NCI-H1048 (cell line): Measurements from ENCODE around the gene DACT2.

Source experiments
- DNase-seq: peaks from one replicate; lab custom pipeline; 2025; lab: John Stamatoyannopoulos, UW

DACT2 gene

DNA sequence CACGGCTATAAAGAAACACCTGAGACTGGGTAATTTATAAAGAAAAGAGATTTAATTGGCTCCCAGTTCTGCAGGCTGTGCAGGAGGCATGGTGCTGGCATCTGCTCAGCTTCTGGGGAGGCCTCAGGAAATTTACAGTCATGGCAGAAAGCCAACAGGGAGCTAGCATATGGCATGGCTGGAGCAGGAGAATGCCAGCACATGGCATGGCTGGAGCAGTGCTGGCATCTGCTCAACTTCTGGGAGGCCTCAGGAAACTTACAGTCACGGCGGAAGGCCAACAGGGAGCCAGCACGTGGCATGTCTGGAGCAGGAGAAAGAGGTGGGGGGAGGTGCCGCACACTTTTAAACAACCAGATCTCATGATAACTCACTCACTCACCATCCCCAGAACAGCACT lies 32.5 kb upstream of the DACT2 start:
- no peak for DNase-seq

DNA sequence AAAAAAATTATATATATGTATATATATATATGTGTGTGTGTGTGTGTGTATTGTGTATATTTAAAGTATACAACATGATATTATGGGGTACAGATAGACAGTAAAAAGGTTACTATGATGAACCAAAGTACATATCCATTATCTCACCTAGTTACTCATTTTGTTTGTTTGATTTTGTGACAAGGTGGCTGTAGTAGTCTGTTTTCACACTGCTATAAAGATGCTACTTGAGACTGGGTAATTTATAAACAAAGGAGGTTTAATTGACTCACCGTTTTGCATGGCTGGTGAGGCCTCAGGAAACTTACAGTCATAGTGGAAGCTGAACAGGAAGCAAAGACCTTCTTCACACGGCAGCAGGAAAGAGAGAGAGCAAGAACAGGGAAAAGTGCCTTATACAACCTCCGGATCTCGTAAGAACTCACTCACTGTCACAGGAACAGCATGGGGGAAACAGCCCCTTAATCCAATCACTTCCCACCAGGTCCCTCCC lies 30.2 kb upstream of the DACT2 start:
- DNase-seq: no peak

DNA sequence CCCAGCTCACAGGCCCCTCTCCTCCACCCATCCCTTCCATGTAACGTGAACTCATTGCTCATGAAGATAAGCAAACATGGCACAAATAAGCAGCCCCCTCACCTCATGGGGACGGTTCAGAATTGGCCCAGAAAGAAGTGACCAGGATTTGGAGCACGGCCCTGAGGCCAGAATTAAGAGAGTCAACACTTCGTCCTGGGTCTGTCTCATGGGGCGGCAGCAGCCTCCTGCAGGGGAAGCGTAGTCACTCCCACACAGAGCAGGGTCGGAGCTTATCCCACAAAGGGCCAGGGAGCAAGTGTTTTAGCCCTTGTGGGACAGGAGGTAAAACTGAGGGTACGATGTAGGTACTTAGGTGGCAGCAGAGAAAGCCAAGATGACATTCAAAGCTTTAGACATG lies 28.6 kb upstream of the DACT2 start:
- DNase-seq: no peak

DNA sequence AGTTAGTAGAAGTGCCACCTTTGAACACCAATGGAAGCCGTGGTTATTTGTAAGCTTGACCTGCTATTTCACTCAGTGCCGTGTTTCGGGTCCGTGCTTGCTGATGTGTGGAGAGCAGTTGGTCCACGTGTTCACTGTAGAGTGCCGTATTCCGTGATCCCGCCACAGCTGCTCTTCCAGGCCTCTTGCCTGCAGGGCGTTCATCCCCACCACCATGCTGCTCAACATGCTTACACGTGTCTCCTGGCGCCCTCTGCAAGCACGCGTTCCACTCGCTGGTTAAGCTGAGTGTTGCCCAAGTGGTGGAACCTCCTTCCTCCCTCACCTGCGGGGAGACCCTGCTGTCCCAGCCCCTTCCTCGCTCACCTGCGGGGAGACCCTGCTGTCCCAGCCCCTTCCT lies 28.0 kb upstream of the DACT2 start:
- DNase-seq: no peak

DNA sequence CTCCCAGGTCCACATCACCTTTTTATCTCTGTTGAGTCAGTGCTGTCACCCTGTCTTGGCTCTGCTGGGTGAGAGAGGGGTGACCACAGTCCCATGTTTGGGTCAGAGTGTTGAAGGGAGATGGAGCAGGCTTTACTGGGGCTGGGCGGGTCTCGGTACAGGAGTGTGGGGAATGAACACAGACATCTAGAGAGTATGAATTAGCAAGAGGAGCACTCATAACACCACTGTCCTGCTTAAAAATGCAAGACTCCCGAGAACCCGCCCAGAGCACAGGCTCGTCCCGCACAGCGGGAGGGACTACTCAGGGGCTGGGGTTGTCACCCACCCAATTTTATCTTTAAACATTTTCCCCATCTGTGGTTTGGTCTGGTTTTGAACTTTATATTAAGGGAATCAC lies 27.5 kb upstream of the DACT2 start:
- no peak for DNase-seq

DNA sequence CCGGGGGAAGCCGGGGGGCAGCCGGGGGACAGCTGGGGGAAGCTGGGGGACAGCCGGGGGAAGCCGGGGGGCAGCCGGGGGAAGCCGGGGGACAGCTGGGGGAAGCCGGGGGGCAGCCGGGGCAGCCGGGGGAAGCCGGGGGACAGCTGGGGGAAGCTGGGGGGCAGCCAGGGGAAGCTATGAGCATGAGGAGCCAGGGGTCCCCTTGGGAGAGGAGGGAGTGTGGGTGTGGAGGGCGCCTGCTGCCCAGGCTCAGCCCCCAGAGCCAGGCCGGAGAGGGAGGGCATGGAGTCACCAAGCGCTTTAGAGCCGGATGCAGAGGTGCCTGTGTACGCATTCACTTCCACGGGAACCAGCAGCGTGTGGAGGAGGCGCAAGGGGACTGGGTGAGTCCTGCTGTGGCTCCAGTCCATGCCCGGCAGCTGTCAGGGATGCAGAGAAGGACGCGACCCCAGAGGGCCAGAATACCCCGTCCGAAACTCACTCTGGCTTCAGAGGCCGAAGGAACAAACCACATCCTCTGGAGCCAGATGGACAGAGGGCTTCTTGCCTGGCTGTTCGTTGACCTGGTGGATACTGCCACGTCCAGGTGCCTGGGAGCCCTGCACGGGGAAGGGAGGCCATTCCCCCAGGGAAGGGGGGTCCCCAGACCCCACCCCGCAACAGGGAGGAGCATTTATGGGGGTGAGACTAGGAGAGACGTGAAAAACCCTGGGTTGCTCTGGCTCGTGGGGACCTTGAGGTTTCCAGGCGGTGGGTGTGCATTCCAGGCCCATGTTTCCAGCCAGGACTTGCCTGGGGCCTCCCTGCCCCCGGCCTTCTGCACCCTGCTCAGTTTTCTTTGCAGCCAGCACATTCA lies 26.5 kb upstream of the DACT2 start:
- no peak for DNase-seq

DNA sequence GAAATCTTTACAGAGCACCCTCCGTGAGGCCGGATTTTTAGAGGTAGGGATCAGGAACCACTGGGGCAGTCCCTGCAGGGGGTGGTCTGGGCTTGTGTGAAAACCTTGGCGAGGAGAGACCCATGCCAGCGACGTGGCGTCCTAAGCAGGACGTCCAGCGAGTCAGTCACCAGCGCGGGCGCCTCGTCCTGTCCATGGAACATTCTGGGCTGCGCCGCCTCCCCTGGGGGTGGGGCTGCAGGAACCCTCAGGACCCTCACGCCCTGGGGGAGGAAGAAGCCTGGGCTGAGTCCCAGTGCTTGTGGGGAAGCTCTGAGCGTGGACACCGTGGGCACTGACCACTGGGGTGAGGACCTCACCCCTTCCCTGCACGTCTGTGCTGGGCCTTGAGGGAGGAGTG lies 25.7 kb upstream of the DACT2 start:
- no peak for DNase-seq

DNA sequence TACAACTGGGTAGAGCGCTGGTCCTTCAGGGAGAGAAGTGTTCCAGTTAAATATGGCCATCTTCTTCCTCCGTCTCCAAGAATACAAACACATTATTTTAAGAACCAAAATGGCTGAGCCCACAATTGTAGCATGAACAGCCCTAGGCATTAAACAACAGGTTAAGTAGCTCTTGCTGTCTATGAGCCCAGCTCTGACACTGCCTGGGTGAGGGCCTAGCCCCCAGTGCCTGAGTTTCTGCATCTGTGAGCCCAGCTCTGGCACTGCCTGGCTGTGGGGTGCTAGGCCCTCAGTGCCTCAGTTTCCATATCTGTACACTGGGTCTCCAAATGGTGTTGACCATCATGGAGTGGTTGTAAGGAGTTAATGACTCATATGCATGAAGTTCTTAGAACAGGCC lies 24.8 kb upstream of the DACT2 start:
- DNase-seq: no peak

DNA sequence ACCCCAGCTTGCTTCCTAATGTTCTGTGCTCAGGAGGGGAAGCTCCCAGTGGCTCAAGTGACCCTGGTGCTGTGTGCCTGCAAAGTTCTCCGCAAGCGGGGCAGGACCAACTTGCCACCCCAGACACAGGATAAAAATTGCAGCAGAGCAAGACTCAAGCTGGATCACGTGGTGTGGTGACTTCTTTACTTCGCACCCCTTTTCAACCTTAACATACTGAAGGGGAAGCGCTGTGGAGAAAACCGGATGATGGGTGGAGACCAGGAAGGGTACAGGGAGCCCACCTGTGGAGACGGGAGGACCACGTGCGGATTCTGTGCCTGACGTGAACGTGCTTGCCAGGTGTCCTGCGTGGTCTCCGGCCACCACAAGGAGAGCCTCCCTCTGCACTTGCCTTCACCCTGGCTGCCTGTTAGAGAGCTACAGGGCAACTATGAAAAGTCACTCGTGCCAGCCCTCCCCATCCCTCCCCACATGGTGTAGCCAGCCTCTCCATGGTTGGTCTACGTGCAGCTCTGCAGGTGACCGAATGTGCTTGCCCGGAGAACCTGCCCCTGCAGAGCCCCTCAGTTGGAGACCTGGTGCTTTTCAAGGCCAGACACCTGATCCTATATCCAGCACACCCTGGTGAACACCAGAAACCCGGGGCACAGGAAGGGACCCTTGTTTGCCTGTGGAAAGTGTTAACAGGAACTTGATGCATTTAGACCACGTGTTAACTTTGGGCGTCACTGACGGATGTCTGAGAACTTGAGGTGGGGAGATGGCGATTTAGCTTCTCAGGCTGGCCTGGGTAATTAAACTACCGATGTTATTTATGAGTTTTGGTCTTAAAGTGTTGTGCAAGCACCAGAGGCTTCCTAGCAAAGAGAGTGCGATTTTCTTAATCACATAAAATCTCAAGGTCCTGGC lies 23.9 kb upstream of the DACT2 start:
- DNase-seq: no peak

DNA sequence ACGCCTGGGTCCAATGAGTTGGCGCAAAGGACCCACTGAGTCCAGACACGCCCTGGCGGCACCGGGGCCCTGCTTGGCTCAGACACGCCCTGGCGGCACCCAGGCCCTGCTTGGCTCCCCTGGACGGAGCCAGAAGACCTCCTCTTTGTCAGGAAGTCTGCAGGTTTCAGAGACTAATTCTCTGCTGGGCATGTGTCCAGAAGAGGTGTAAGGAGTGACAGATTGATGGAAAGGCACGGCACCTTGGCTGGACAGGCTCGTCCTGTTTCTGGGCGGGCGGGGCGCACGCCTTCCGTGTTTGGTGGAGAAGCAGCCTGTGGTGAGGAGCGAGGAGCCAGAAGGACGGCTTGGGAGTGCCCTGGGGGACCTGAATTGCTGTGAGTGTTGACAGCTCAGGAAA lies 23.1 kb upstream of the DACT2 start:
- DNase-seq: no peak

DNA sequence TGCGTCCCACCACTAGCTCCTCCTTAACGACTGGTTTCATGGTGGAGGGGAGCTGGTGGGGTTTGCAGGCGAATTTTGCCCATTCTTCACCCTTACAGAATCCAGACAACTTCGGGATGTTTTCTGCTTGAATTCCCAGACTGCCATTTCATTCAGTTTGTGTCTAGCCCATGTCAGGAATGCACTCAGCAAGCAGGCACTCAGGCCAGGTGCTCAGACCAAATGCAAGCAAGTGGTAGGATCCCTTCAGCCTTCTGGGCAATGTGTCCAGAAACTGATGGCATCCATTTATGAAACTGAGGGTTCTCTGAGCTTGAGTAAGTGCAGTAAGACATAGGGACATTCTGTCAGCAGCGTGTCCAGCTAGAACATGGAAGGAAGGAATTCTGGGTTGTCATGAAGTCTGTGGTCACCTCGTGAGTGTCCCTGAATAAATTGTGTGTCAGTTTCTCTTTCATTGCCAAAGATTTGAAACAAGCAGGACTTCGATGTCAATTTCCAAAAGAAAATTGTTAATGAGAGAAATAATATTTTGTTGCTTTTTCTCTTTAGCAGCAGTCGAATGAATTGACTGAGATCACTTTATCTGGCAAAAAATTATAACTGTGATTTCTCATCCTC lies 21.8 kb upstream of the DACT2 start:
- DNase-seq: no peak

DNA sequence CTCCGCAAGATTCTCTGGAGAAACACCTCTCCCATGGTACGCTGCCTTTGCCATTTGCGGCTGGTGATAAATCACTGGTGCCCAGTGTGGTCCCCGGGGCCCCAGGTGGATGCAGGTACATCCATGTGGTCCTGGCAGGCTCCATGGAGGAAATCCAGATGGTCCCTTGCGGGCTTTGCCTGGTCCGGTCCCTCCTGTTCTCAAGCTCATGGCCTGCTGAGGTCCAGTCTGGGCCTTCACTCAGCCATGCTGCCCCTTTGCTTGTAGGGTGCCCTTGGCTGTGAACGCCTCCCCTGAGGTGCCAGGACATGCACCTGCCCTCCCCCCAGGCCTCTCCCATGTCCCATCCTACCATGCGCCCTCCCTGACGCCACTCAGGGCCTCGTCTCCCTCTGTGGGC lies 21.2 kb upstream of the DACT2 start:
- DNase-seq: no peak

DNA sequence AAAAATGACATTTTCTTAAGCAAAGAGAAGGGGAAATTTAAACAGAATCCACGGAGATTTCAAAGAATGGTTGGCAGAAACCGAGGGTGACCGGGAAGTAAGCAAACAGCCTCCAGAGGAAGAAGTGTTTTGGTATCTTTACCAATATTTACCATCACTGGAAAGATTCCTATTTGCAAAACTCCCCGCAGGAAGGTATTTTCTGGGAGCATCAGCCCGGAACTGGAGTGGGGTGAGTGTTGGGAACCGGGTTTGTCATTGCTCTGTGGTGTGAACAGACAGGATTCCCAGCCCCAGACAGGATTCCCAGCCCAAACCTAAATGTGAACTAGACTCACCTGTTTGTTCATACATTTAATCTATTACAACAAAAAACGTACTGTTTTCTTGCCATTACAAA lies 19.2 kb upstream of the DACT2 start:
- no peak for DNase-seq

DNA sequence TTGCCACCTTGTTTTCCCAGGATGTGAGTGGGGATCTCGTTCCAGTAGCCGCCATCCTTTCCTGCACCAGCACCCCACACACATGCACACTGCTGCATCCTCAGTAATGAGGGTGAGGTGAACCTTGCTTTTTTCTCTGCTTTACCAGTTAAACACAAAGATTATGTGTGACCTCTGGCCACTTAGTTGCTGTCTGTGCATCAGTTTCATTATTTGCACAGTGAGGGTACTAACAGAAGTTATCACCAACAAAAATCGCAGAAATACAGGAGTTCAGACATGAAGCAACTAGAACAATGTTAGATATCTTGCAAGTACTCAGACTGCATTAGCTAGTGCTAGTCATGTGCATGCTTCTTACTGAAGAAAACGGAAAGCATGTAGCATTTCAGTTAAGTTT lies 17.4 kb upstream of the DACT2 start:
- DNase-seq: no peak

DNA sequence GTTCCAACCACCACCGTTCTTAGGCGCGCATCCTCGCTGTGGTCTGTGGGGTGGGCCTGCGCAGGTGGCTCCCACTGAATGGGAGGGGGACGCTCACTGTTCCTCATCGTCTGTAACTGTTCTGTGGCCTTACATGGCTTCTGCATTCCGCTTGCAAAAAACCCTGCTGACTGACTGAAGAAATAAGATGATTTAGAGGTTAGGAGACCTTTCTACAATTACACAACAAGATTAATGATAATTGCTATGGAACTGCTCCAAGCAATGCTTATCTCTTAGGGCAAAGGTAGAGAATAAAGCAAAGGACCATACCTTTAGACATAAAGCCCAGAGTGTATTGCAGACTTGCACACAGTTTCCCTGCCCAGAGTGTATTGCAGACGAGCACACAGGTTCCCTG lies 14.4 kb upstream of the DACT2 start:
- DNase-seq: no peak

DNA sequence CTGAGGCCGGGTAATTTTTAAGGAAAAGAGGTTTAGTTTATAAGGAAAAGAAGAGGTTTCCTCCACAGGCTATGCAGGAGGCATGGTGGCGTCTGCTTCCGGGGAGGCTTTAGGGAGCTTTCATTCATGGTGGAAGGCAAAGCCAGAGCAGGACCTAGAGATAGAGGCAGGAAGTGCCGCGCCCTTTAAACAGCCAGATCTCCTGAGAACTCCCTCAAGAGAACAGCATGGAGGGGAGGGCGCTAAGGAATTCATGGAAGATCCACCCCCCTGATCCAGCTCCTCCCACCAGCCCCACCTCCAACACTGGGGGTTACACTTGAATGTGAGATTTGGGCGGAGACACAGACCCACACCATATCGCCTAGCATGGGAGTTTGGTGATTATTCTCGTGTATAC lies 13.9 kb upstream of the DACT2 start:
- DNase-seq: no peak

DNA sequence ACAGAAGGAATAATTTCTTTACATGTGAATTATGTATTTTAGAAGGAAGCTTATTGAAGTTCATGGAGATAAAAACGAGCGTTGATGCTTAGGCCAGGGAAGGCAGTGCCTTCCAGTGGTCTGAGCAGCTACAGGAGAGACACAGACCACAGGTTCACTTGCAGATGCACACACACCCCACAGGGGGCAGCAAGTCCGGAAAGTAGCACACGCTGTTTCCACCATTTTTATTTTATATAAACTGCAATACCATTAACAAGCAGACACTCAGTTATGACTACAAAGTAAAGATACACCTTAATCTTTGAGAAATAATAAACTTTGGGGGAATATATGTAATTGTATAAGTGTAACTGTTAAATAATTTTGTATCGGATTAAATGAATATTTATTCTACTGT lies 13.5 kb upstream of the DACT2 start:
- no peak for DNase-seq

DNA sequence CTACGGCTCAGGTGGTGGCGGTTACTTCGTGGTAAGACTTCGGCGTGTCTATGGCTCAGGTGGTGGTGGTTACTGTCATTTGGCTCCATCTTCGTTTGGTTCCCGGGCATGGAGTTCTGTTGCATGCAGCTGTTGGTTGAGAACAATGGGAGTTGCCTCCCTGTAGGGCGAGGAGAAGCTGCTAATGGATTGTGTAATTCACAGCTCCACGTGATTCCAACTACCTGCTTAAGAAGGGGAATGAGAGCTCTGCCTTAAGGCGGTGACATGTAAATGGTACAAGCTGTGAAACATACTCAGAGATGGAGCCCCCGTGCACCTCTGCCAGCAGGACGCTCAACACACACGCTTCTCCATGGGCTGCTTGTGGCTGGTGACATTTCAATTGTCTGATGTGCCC lies 12.4 kb upstream of the DACT2 start:
- no peak for DNase-seq

DNA sequence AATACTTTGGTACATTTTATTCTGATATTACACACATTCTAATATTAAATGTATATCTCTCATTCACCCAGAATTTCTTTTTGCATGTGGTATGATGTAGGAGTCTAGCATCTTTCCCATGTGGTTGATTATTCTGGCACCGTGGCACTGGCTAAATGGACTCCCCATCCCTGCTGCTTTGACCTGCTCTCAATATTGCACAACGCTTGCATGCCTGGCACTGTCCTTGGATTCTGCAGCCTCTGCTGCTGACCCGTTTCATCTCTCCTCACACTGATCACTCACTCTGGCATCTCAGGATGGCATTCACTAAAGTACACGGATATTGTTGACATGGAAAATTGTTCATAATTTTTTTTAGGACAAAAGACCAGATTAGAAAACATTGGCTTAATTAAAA lies 11.5 kb upstream of the DACT2 start:
- DNase-seq: no peak

DNA sequence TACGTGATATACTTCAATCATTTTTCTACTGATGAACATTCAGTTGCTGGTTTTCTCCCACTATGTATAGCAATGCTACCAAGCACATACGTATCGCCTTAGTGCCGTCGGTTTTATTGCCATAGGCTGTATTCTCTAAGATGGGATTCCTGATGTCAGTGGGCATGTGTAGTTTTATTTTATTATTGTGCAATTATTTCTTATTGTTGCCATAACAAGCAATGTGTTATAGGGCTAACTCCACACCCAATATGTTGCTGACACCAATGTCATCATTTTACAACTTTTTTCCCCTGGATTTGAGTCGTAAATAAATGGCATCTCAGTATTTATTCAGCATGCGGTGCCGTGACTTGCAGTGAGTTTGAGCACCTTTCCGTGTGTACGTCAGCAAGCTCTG lies 10.8 kb upstream of the DACT2 start:
- no peak for DNase-seq

DNA sequence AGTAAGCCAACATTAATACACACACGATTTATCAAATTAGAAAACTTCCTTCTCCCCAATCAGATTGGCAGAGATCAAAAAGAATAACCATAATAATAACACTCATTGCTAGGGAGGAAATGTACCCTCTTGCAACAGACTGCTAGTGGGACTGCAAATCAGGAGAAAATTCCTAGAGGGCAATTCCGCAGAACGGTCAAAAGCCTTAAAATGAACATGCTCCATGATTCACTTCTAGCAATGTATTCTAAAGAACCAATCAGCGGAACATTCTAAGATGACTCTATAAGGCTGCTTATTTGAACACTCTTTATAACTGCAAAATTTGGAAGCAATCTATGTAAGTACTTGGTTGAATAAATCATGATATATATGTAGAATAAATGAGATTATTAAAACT lies 8.5 kb upstream of the DACT2 start:
- no peak for DNase-seq
